GM19372 (cell line): ENCODE data around the gene SYNE1.

Source experiments
- ATAC-seq: cut with Tn5 transposase; IDR thresholded peaks from one replicate; pipeline ENCODE4 v1.9.1; 2021; ENCODE audit warnings: mild to moderate bottlenecking, low read depth, moderate library complexity; ENCODE audit not compliant: unreplicated experiment

Gene SYNE1

GRCh38 chr6:152121910-152122309 lies 515.3 kb downstream of the SYNE1 start:
- ATAC-seq = no peak

- ATAC-seq = no peak
Measured at GRCh38 chr6:152119831-152120230, 517.3 kb downstream of the SYNE1 start.

DNA sequence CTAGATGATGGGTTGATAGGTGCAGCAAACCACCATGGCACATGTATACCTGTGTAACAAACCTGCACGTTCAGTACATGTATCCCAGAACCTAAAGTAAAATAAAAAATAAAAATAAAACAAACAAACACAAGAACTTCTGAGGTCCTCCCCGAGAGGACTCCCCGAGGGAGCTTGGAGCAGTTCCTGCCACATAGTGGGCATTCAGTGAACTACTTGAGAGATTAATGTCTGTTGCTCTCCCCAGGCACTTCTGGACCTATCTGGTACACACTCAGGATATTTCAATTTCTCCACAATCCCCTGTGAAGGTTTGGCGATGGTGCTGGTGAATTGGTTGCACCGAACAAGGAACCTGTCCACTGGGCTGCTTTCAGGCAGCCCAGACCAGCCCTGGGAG lies 518.5 kb downstream of the SYNE1 start:
- ATAC-seq = no peak

- no peak for ATAC-seq
Measured at GRCh38 chr6:152118224-152118623, 518.9 kb downstream of the SYNE1 start.

DNA sequence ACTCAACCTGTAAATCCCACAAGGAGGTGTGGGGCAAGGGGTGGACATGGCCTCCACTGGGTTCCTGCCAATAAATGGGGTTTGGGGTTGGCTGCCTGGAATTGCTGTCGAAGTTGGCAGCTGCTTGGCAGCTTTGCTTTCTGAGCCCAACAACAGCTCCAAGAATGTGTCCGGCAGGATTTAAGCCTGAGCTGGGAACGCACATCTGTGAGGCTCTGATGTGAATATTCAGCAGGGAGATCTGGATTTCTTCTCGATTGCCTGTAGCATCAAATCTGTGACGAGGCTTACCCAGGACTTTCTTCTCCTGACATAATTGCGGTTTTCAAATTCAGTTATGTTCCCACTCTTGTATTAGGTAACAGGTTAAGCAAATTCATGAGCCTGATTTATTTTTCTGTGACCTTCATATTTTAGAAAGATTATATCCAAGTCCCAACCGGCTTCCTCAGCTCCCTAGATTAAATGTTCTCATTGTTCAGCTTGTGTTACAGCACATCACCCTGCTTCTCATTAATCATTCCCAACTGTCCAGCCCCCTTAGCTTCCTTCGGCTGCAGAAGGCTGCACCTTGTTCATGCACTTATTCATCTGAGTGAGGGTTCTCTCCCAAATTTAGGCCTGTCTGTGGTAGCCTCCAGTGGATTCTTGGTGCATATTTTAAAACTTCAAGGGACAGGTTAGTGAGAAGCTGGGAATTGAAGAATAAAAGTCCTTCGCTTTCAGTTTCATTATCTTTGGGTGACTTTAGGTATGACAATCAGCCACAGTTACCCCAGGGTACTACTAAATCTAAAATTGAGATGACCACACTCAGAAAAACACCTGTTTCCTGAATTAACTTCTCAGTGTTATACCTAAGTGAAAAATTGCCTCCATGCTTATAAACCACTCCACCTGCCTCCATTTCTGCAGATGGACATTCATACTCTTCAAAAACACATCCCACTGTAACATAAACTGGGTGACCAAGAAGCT lies 519.7 kb downstream of the SYNE1 start:
- peak; percentile 78 for ATAC-seq

DNA sequence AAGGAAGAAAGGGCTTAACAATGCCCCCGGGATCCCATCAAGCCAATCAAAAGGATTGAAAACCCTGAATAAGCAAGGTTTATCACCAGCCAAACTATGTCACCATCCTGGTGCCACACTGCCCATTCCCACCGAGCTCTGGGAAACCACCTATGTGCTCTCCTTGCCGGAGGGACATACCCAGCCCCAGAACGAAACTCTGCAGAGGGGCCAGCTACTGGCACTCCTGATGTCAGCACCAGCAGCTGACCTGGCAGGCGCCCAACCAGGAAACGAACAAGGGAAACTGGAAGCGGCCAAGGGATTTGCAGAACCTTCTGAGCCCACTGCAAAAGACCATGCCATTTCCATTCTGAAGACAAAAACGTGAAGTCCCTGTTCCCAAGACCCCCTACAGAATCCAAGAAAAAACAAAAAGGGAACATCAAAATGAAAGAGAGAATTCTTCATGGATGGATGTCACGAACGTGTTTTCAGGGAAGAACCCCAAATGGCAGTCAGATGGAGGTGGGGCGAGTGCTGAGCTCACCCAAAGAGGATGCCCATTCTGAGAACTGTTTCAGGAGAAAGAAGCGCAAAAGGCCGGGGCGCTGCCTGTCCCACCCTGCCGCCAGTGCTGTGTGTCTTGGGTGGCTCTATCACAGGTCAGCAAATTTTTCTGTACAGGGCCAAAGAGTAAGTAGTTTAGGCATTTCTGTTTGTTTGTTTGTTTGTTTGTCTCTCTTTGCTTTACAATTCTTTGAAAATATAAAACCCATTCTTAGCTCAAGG lies 524.5 kb downstream of the SYNE1 start:
- no peak for ATAC-seq

- no peak for ATAC-seq
Measured at GRCh38 chr6:152110886-152111820, 526.0 kb downstream of the SYNE1 start.

- ATAC-seq = no peak
Measured at GRCh38 chr6:152107973-152108372, 529.2 kb downstream of the SYNE1 start.

DNA sequence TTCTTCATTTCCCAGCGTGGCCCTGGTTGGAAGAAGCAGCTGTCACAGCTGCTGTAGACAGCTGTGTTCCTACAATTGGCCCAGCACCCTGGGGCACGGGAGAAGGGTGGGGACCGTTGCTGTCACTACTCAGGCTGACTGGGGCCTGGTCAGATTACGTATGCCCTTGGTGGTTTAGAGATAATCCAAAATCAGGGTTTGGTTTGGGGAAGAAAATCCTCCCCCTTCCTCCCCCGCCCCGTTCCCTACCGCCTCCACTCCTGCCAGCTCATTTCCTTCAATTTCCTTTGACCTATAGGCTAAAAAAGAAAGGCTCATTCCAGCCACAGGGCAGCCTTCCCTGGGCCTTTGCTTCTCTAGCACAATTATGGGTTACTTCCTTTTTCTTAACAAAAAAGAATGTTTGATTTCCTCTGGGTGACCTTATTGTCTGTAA lies 537.0 kb downstream of the SYNE1 start:
- no peak for ATAC-seq

DNA sequence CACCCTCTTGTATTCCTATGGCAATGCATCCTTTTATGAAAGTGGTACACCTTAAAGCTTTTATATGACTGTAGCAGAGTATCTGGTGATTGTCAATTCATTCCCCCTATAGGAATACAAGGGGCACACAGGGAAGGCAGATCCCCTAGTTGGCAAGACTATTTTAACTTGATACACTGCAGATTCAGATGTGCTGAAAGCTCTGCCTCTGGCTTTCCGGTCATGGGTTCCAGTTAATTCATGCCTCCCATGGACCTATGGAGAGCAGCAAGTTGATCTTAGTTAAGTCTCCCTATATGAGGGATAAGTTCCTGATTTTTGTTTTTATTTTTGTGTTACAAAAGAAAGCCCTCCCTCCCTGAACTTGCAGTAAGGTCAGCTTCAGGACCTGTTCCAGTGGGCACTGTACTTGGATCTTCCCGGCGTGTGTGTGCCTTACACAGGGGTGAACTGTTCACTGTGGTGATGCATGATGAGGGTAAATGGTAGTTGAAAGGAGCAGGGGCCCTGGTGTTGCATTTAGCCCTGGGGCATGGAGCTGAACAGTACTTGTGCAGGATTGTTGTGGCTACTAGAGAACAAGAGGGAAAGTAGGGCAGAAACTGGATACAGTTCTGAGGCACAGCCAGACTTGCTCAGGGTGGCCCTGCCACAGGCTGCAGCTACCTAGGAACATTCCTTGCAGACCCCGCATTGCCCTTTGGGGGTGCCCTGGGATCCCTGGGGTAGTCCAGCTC lies 537.5 kb downstream of the SYNE1 start:
- ATAC-seq = no peak

DNA sequence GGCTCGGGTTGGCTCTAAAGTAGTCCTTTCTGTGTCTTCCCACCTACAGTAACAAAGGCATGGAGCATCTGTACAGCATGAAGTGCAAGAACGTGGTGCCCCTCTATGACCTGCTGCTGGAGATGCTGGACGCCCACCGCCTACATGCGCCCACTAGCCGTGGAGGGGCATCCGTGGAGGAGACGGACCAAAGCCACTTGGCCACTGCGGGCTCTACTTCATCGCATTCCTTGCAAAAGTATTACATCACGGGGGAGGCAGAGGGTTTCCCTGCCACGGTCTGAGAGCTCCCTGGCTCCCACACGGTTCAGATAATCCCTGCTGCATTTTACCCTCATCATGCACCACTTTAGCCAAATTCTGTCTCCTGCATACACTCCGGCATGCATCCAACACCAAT lies 538.5 kb downstream of the SYNE1 start:
- no peak for ATAC-seq

- no peak for ATAC-seq
Measured at GRCh38 chr6:152096863-152097496, 540.2 kb downstream of the SYNE1 start.

- no peak for ATAC-seq
Measured at GRCh38 chr6:152094992-152095592, 542.1 kb downstream of the SYNE1 start.

DNA sequence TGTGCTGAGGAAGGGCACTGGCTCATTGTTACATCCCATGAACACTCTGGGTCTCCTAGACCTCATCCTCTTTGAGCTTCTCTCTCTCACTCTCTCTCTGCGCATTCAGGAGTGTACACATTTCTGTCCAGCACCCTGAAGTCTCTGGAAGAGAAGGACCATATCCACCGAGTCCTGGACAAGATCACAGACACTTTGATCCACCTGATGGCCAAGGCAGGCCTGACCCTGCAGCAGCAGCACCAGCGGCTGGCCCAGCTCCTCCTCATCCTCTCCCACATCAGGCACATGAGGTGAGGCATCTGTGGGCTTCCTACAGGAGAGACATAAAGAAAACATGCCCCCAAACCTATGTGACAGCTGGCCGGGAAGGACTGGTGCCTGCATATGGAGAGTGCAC lies 542.9 kb downstream of the SYNE1 start:
- ATAC-seq = no peak

- ATAC-seq = no peak
Measured at GRCh38 chr6:152093711-152094110, 543.5 kb downstream of the SYNE1 start.

GRCh38 chr6:152091851-152092341 lies 545.3 kb downstream of the SYNE1 start:
- no peak for ATAC-seq

- no peak for ATAC-seq
Measured at GRCh38 chr6:152091201-152091600, 546.0 kb downstream of the SYNE1 start.

DNA sequence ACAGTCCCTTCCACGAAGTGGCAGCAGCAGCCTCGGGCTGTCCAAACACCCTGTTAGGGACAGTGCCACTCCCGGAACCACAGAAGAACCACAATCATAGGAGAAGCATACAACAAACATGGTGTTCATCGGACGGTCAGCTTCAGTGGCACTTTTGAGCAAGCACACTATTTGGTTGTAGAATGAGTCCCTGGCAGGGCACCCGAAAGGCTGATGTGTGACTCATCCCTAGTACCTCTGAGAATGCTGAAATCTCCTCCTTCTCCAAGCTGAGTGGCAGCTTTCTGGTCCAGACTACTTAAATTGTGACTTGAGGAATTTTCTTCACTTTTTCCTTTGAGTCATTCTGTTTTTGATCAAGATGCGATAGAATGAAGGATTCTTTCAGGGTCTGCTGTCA lies 547.2 kb downstream of the SYNE1 start:
- ATAC-seq = no peak

DNA sequence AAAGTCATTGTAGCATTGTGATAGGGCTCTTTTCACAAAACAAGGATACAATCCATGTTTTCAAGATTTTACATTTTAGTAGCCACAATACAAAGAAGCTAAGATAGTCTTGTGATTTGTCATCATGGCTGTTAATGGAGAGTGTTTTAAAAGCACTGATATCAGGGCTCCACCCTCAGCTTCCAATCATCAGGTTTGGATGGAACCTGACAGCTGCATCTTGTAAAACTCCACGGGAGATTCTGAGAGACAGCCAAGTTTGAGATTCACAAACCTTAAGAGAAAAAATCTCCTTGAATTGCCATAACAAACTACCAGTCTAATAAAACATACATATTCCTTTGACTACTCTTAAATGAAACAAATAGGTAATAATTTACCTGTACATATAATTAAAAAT lies 549.5 kb downstream of the SYNE1 start:
- no peak for ATAC-seq
